Gastroesophageal sphincter (tissue), 4 donors: ENCODE measurements around the gene RPEL1. TPM values are rescaled to one million over a fixed set of nuclear protein-coding genes. Genes with fewer than 3 reads are reported as not detected.

ENCODE experiments used
- ATAC-seq: fragments of 150-250 bp; one replicate; pipeline ENCODE4 v1.9.1; 2016; ENCODE audit warnings: mild to moderate bottlenecking, moderate library complexity
- H3K27ac ChIP-seq, 4 donors: fragments of 200-600 bp; sonication (generic) in 3 of 4; 1 replicate in 3 of 4; 2 replicates in 1 of 4; pipeline ENCODE4 v1.5.1; 2016 to 2019
- H3K27me3 ChIP-seq: fragments of 200-600 bp; sonication (generic); one replicate; pipeline ENCODE4 v1.5.1; 2019
- H3K36me3 ChIP-seq, 2 donors: fragments of 200-600 bp; sonication (generic); one replicate each; pipeline ENCODE4 v1.5.1; 2019; ENCODE audit warnings: control low read depth in 1 of 2
- H3K4me1 ChIP-seq, 3 donors: fragments of 200-600 bp; sonication (generic); 1 replicate in 2 of 3; 2 replicates in 1 of 3; pipeline ENCODE4 v1.5.1; 2016 to 2019; ENCODE audit warnings: control low read depth in 2 of 3
- H3K4me3 ChIP-seq, 2 donors: fragments of 200-600 bp; sonication (generic); one replicate each; pipeline ENCODE4 v1.5.1; 2019; ENCODE audit warnings: mild to moderate bottlenecking in 1 of 2, moderate library complexity in 1 of 2
- H3K9me3 ChIP-seq, 3 donors: fragments of 200-600 bp; sonication (generic); one replicate each; pipeline ENCODE4 v1.5.1; 2017 to 2019; ENCODE audit warnings: control low read depth in 2 of 3
- EP300 ChIP-seq: sonication (generic); formaldehyde crosslinking; IDR thresholded peaks from one replicate; pipeline ENCODE4 v1.6.1; 2017; ENCODE audit warnings: antibody characterized with exemption, mild to moderate bottlenecking
- POLR2A ChIP-seq, 2 donors: fragments of 450-650 bp; IDR thresholded peaks; one replicate each; pipeline ENCODE4 v1.6.1; 2017; ENCODE audit warnings: antibody characterized with exemption in 2 of 2, mild to moderate bottlenecking in 2 of 2, moderate library complexity in 1 of 2
- POLR2AphosphoS5 ChIP-seq: sonication (generic); formaldehyde crosslinking; IDR thresholded peaks from one replicate; pipeline ENCODE4 v1.6.1; 2017; ENCODE audit warnings: antibody characterized with exemption
- WGBS, 2 donors: methylation state at CpG; one replicate each; pipeline ENCODE4 v1.1.5; 2018; ENCODE audit warnings: low coverage in 1 of 2; 5-methylcytosine and 5-hydroxymethylcytosine counted together
- total RNA-seq, 4 donors: library from RNA; depleted of rRNA; stranded (reverse); fragments of >200 nt; gene quantifications; one replicate each; pipeline ENCODE4 v1.1.0, GENCODE V29; 2016
- TF ChIP-seq, protein P1 (sequence below), 4 experiments: fragments of 200-600 bp in 2 of 4; fragments of 450-650 bp in 2 of 4; sonication (generic) in 1 of 4; IDR thresholded peaks; one replicate each; pipeline ENCODE4 v1.5.1; 2017 to 2019; ENCODE audit warnings: antibody characterized with exemption in 4 of 4, mild to moderate bottlenecking in 2 of 4, moderate library complexity in 2 of 4

Gene RPEL1
- total RNA-seq, 4 donors from 2014 or later, result not detected

DNA sequence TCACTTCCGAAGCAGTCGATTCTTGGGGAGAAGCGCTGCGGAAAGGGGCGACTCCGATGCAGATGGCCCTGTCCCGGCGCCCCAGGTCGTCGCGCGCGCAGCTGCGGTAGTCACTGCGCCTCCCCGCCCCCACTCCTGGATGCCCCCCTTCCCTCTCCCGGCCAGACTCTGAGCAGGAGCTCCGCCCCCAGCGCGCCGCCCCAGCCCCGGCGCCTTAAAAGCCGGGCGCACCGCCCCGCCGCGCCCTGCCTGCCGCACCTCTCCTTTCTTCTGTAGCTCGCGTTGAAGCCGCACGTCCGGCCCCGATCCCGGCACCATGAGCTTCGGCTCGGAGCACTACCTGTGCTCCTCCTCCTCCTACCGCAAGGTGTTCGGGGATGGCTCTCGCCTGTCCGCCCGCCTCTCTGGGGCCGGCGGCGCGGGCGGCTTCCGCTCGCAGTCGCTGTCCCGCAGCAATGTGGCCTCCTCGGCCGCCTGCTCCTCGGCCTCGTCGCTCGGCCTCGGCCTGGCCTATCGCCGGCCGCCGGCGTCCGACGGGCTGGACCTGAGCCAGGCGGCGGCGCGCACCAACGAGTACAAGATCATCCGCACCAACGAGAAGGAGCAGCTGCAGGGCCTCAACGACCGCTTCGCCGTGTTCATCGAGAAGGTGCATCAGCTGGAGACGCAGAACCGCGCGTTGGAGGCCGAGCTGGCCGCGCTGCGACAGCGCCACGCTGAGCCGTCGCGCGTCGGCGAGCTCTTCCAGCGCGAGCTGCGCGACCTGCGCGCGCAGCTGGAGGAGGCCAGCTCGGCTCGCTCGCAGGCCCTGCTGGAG is 31.4 kb downstream of the RPEL1 start, which contains the start of gene INA:
INA (plus strand) TSS at position 243 of the 817 bp plus-strand sequence; CDS start at position 317, 74 bp downstream.
- peaks cover 76% of the 10 kb centered on the region for H3K27me3 ChIP-seq

DNA sequence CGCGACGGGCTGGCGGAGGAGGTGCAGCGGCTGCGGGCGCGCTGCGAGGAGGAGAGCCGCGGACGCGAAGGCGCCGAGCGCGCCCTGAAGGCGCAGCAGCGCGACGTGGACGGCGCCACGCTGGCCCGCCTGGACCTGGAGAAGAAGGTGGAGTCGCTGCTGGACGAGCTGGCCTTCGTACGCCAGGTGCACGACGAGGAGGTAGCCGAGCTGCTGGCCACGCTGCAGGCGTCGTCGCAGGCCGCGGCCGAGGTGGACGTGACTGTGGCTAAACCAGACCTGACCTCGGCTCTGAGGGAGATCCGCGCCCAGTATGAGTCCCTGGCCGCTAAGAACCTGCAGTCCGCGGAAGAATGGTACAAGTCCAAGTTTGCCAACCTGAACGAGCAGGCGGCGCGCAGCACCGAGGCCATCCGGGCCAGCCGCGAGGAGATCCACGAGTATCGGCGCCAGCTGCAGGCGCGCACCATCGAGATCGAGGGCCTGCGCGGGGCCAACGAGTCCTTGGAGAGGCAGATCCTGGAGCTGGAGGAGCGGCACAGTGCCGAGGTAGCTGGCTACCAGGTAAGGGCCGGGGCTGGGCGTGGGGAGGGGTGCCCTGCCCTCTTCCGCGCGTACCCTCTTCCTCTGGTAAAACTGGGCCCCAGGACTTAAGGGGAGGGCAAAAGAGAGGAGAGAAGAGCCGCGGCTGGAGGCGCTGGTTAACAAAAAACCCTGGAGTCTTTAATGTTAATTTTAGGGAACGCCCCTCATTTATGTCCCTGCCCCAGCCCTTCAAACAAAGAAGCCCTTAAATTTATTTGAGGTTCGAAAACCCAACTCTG is 32.2 kb downstream of the RPEL1 start:
- H3K4me3 ChIP-seq, result peak overlapping the region in 1 of 2 donors; percentile 36
- H3K27me3 ChIP-seq, result peaks cover 79% of the 10 kb centered on the region
- H3K36me3 ChIP-seq, result no peaks in the 10 kb centered on the region
- TF ChIP-seq POLR2AphosphoS5, result no peak
- 11 to 16% methylated on average over 6 to 10 of the region's 76 CpGs for WGBS, 2 donors
- no peak overlapping the region for H3K27ac ChIP-seq
- no peak for ATAC-seq
- H3K9me3 ChIP-seq, result peaks cover 0 to 9% (median 0%) of the 10 kb centered on the region in 3 donors
- peaks cover 0 to 24% (median 8%) of the 10 kb centered on the region in 3 donors for H3K4me1 ChIP-seq

More for the DNA sequence above, 31.4 kb downstream of the RPEL1 start, which contains the start of gene INA:
- H3K4me3 ChIP-seq, result peak within 1 kb of the TSS in 1 of 2 donors; percentile 36
- TF ChIP-seq POLR2A (IDR thresholded peaks at IDR 0.05) (no peak), EP300 (no peak), POLR2AphosphoS5 (no peak)
- TF ChIP-seq, protein P1, sequence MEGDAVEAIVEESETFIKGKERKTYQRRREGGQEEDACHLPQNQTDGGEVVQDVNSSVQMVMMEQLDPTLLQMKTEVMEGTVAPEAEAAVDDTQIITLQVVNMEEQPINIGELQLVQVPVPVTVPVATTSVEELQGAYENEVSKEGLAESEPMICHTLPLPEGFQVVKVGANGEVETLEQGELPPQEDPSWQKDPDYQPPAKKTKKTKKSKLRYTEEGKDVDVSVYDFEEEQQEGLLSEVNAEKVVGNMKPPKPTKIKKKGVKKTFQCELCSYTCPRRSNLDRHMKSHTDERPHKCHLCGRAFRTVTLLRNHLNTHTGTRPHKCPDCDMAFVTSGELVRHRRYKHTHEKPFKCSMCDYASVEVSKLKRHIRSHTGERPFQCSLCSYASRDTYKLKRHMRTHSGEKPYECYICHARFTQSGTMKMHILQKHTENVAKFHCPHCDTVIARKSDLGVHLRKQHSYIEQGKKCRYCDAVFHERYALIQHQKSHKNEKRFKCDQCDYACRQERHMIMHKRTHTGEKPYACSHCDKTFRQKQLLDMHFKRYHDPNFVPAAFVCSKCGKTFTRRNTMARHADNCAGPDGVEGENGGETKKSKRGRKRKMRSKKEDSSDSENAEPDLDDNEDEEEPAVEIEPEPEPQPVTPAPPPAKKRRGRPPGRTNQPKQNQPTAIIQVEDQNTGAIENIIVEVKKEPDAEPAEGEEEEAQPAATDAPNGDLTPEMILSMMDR (IDR thresholded peaks at IDR 0.05), result no peak
- no peaks in the 10 kb centered on the region for H3K36me3 ChIP-seq
- 0% methylated on average over 11 of the region's 105 CpGs; no CpG with 5 or more reads in 1 of the 2 donors for WGBS, 2 donors
- H3K27ac ChIP-seq, result no peak within 1 kb of the TSS
- peaks cover 0 to 9% (median 0%) of the 10 kb centered on the region in 3 donors for H3K9me3 ChIP-seq
- no peak for ATAC-seq
- peaks cover 0 to 27% (median 8%) of the 10 kb centered on the region in 3 donors for H3K4me1 ChIP-seq

DNA sequence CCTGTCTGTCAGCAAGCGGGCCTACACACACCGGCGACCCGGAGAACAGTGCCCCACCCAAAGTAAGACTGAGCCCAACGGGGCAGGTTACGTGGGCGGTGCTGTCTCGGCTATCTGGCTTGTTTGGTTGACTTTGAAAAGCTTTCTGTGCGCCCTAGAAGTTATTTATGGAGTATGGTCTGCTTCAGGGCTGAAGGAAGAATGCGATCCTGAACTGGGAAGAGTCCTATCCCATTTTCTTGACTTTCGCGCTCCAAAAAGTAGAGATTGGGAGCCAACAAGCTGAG is 32.8 kb downstream of the RPEL1 start:
- H3K4me1 ChIP-seq, result peaks cover 0 to 19% (median 8%) of the 10 kb centered on the region in 3 donors
- no peak for TF ChIP-seq POLR2A (IDR thresholded peaks at IDR 0.05)
- no peak for TF ChIP-seq EP300
- TF ChIP-seq POLR2AphosphoS5, result no peak
- TF ChIP-seq, protein P1 (IDR thresholded peaks at IDR 0.05), result no peak

GRCh38 chr10:103278862-103279298 is 33.2 kb downstream of the RPEL1 start:
- H3K4me3 ChIP-seq, result no peak overlapping the region
- WGBS, 2 donors, result 0% methylated on average over 5 to 11 of the region's 11 CpGs
- peaks cover 0 to 9% (median 0%) of the 10 kb centered on the region in 3 donors for H3K9me3 ChIP-seq
- peaks cover 0 to 19% (median 8%) of the 10 kb centered on the region in 3 donors for H3K4me1 ChIP-seq
- no peak for TF ChIP-seq EP300
- TF ChIP-seq, protein P1 (IDR thresholded peaks at IDR 0.05), result no peak
- no peak for TF ChIP-seq POLR2AphosphoS5
- no peak for TF ChIP-seq POLR2A (IDR thresholded peaks at IDR 0.05)
- H3K27me3 ChIP-seq, result peaks cover 87% of the 10 kb centered on the region
- no peak overlapping the region for H3K27ac ChIP-seq
- no peak for ATAC-seq
- no peaks in the 10 kb centered on the region for H3K36me3 ChIP-seq

More for the DNA sequence above, 32.8 kb downstream of the RPEL1 start:
- Histone ChIP-seq H3K4me3 (no peak overlapping the region), H3K36me3 (no peaks in the 10 kb centered on the region), H3K27me3 (peaks cover 85% of the 10 kb centered on the region), H3K27ac (no peak overlapping the region), H3K9me3 (peaks cover 0 to 9% (median 0%) of the 10 kb centered on the region in 3 donors)
- no peak for ATAC-seq
- WGBS, 2 donors, result 80% methylated on average over 1 of the region's 12 CpGs; no CpG with 5 or more reads in 1 of the 2 donors

DNA sequence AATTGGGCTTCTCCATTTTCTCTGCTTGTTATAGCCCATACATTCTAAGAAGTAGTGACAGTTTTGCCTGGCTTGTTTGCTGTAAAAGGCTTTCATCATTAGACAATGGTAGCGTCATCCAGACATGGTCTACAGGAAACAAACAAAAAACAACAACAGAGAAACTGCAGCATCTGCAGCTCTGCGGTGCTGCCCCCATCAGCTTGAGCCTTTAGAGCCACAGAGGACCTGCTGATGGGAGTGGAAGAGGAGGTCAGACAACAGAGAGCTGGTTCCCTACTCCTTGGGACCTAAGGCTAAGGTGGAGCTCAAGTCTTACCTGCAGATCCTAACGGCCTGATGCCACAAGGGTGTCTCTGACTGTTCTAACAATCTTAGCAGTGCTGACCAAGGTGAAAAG is 34.3 kb downstream of the RPEL1 start:
- no peak for ATAC-seq
- peaks cover 0 to 19% (median 8%) of the 10 kb centered on the region in 3 donors for H3K4me1 ChIP-seq
- no peak overlapping the region for H3K4me3 ChIP-seq
- H3K9me3 ChIP-seq, result peaks cover 0 to 9% (median 0%) of the 10 kb centered on the region in 3 donors
- H3K27me3 ChIP-seq, result peaks cover 91% of the 10 kb centered on the region
- WGBS, 2 donors, result 75 to 86% methylated on average over 1 of the region's 3 CpGs
- TF ChIP-seq, protein P1 (IDR thresholded peaks at IDR 0.05), result no peak
- TF ChIP-seq EP300, result no peak
- TF ChIP-seq POLR2A (IDR thresholded peaks at IDR 0.05), result no peak
- TF ChIP-seq POLR2AphosphoS5, result no peak
- no peaks in the 10 kb centered on the region for H3K36me3 ChIP-seq
- H3K27ac ChIP-seq, result no peak overlapping the region
